ENCODE measurements around the gene ZMAT5. TPM values are rescaled to one million over a fixed set of nuclear protein-coding genes. Genes with fewer than 3 reads are reported as not detected.

Gene ZMAT5
- total and polyA plus RNA-seq, 2 of the 13 experiments (the other 11 are each of a cell fraction or from before 2014, with no cell fraction given), result 20.7 to 27.8 TPM

DNA sequence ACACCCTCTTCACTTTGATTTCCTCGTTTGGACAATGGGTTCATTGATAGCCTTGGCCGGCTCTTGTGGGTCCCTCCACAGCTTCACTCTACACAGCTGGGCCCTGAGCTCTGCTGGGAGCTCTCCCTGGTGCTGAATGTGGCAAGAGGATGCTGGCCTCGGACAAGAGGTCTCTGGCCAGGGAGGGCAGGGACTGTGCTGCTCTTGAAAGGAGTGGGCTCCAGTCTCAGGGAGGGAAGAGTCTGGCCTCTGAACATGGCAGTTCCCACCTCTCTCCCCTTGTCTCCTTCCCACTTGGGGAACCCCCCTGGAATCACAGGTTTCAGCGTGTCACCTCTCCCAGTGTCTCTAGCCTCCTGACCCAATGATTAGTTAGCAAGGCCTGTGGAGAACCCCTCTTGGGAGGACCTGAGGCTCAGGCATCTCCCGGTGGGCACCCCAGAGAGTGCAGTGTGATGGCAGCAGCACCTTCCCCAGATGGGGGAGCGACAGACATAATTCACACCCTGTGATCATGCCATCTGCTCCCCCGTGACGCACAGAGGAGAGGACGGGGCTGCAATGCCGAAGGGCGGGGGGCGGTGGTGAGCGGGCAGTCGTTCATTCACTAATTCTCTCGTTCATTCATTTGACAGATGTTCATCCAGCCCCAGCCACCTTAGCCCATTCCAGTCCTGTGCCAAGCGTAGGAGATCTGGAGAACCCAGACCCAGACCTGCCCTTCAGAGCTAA lies 49.8 kb downstream of the ZMAT5 start (continued):
- TF ChIP-seq, protein P1, sequence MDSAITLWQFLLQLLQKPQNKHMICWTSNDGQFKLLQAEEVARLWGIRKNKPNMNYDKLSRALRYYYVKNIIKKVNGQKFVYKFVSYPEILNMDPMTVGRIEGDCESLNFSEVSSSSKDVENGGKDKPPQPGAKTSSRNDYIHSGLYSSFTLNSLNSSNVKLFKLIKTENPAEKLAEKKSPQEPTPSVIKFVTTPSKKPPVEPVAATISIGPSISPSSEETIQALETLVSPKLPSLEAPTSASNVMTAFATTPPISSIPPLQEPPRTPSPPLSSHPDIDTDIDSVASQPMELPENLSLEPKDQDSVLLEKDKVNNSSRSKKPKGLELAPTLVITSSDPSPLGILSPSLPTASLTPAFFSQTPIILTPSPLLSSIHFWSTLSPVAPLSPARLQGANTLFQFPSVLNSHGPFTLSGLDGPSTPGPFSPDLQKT (CRISPR knock-in tag; IDR thresholded peaks at IDR 0.05; ENCODE audit: borderline replicate concordance), result no peak
- TF ChIP-seq, protein P2, sequence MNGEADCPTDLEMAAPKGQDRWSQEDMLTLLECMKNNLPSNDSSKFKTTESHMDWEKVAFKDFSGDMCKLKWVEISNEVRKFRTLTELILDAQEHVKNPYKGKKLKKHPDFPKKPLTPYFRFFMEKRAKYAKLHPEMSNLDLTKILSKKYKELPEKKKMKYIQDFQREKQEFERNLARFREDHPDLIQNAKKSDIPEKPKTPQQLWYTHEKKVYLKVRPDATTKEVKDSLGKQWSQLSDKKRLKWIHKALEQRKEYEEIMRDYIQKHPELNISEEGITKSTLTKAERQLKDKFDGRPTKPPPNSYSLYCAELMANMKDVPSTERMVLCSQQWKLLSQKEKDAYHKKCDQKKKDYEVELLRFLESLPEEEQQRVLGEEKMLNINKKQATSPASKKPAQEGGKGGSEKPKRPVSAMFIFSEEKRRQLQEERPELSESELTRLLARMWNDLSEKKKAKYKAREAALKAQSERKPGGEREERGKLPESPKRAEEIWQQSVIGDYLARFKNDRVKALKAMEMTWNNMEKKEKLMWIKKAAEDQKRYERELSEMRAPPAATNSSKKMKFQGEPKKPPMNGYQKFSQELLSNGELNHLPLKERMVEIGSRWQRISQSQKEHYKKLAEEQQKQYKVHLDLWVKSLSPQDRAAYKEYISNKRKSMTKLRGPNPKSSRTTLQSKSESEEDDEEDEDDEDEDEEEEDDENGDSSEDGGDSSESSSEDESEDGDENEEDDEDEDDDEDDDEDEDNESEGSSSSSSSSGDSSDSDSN (CRISPR knock-in tag; IDR thresholded peaks at IDR 0.05), result 0 out of 2 replicates have a peak, but pooled peaks have one; percentile 39
- TF ChIP-seq GATA4 (IDR thresholded peaks at IDR 0.05; ENCODE audit: borderline replicate concordance, low read depth) (no peak), REPIN1 (CRISPR knock-in tag; IDR thresholded peaks at IDR 0.05; ENCODE audit: borderline replicate concordance, low read depth) (peak; percentile 85), ZNF24 (IDR thresholded peaks at IDR 0.05) (no peak), ELF1 (CRISPR knock-in tag; IDR thresholded peaks at IDR 0.05) (peak; percentile 41; the same call in 1 of the 2 replicates), GATAD2A (CRISPR knock-in tag; IDR thresholded peaks at IDR 0.05) (peak; percentile 61), ZFP90 (CRISPR knock-in tag; IDR thresholded peaks at IDR 0.05; ENCODE audit: borderline replicate concordance) (0 out of 2 replicates have a peak, but pooled peaks have one; percentile 41), HMG20A (CRISPR knock-in tag; IDR thresholded peaks at IDR 0.05; ENCODE audit: borderline replicate concordance) (no peak), TCF12 (IDR thresholded peaks at IDR 0.05) (no peak), TCF12 (CRISPR knock-in tag; IDR thresholded peaks at IDR 0.05) (no peak), NR2F6 (IDR thresholded peaks at IDR 0.05) (no peak), NR2F6 (CRISPR knock-in tag; IDR thresholded peaks at IDR 0.05) (peak; percentile 50; the same call in 1 of the 2 replicates), ZNF367 (CRISPR knock-in tag; IDR thresholded peaks at IDR 0.05; ENCODE audit: borderline replicate concordance) (no peak), ZNF737 (CRISPR knock-in tag; IDR thresholded peaks at IDR 0.05; ENCODE audit: borderline replicate concordance) (peak; percentile 51; the same call in 1 of the 2 replicates), REL (CRISPR knock-in tag; conservative IDR thresholded peaks at IDR 0.05) (0 out of 2 replicates have a peak, but pooled peaks have one; percentile 11), ONECUT2 (CRISPR knock-in tag; IDR thresholded peaks at IDR 0.05) (peak; percentile 63; the same call in 1 of the 2 replicates), KAT7 (CRISPR knock-in tag; IDR thresholded peaks at IDR 0.05; ENCODE audit: borderline replicate concordance) (no peak), HOXA5 (CRISPR knock-in tag; IDR thresholded peaks at IDR 0.05) (peak; percentile 96), ZNF589 (CRISPR knock-in tag; conservative IDR thresholded peaks at IDR 0.05) (peak; percentile 89)
- TF ChIP-seq, protein P3, sequence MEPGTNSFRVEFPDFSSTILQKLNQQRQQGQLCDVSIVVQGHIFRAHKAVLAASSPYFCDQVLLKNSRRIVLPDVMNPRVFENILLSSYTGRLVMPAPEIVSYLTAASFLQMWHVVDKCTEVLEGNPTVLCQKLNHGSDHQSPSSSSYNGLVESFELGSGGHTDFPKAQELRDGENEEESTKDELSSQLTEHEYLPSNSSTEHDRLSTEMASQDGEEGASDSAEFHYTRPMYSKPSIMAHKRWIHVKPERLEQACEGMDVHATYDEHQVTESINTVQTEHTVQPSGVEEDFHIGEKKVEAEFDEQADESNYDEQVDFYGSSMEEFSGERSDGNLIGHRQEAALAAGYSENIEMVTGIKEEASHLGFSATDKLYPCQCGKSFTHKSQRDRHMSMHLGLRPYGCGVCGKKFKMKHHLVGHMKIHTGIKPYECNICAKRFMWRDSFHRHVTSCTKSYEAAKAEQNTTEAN (CRISPR knock-in tag; conservative IDR thresholded peaks at IDR 0.05), result peak; percentile 70; the same call in 1 of the 2 replicates
- TF ChIP-seq, protein P4, sequence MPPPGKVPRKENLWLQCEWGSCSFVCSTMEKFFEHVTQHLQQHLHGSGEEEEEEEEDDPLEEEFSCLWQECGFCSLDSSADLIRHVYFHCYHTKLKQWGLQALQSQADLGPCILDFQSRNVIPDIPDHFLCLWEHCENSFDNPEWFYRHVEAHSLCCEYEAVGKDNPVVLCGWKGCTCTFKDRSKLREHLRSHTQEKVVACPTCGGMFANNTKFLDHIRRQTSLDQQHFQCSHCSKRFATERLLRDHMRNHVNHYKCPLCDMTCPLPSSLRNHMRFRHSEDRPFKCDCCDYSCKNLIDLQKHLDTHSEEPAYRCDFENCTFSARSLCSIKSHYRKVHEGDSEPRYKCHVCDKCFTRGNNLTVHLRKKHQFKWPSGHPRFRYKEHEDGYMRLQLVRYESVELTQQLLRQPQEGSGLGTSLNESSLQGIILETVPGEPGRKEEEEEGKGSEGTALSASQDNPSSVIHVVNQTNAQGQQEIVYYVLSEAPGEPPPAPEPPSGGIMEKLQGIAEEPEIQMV (CRISPR knock-in tag; IDR thresholded peaks at IDR 0.05; ENCODE audit: low read depth), result peak; percentile 77; the same call in 1 of the 2 replicates
- TF ChIP-seq, protein P5, sequence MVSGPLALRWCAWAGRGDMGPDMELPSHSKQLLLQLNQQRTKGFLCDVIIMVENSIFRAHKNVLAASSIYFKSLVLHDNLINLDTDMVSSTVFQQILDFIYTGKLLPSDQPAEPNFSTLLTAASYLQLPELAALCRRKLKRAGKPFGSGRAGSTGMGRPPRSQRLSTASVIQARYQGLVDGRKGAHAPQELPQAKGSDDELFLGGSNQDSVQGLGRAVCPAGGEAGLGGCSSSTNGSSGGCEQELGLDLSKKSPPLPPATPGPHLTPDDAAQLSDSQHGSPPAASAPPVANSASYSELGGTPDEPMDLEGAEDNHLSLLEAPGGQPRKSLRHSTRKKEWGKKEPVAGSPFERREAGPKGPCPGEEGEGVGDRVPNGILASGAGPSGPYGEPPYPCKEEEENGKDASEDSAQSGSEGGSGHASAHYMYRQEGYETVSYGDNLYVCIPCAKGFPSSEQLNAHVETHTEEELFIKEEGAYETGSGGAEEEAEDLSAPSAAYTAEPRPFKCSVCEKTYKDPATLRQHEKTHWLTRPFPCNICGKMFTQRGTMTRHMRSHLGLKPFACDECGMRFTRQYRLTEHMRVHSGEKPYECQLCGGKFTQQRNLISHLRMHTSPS (CRISPR knock-in tag; IDR thresholded peaks at IDR 0.05; ENCODE audit: low read depth), result no peak
